ENCODE results near the gene GTF2H1.

DNA sequence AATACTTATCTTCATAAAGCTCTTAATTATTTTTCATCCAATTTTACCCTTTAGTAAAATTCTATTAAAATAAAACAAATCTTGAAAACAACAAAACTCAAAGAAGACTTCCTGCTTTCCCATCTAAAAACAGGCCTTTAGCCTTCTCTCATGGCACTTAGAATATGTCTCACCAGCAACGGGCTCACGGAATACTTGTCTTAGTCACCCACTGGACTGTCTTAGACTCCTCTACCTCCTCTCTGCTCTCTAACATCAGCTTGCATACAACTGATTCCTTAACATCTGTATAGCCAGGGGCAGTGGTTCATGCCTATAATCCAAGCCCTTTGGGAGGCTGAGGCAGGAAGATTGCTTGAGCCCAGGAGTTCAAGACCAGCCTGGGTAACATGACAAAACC is 14.1 kb upstream of the GTF2H1 start:
- TF ChIP-seq EZH2phosphoT487 (IDR thresholded peaks at IDR 0.05) (no peak), EZH2 (IDR thresholded peaks at IDR 0.05) (no peak)
- TF ChIP-seq, protein P1, sequence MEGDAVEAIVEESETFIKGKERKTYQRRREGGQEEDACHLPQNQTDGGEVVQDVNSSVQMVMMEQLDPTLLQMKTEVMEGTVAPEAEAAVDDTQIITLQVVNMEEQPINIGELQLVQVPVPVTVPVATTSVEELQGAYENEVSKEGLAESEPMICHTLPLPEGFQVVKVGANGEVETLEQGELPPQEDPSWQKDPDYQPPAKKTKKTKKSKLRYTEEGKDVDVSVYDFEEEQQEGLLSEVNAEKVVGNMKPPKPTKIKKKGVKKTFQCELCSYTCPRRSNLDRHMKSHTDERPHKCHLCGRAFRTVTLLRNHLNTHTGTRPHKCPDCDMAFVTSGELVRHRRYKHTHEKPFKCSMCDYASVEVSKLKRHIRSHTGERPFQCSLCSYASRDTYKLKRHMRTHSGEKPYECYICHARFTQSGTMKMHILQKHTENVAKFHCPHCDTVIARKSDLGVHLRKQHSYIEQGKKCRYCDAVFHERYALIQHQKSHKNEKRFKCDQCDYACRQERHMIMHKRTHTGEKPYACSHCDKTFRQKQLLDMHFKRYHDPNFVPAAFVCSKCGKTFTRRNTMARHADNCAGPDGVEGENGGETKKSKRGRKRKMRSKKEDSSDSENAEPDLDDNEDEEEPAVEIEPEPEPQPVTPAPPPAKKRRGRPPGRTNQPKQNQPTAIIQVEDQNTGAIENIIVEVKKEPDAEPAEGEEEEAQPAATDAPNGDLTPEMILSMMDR (IDR thresholded peaks at IDR 0.05), result no peak

Measured in neural progenitor cell (in vitro differentiated cells).